CD4-positive, alpha-beta T cell treated with Interleukin-1 beta for 1 hour (primary cell): ENCODE results near the gene MYO15B.

Experiments used
- DNase-seq, 2 donors: peaks; one replicate each; pipeline ENCODE4 v3.0.0-alpha.2; 2020 to 2022

Gene MYO15B

DNA sequence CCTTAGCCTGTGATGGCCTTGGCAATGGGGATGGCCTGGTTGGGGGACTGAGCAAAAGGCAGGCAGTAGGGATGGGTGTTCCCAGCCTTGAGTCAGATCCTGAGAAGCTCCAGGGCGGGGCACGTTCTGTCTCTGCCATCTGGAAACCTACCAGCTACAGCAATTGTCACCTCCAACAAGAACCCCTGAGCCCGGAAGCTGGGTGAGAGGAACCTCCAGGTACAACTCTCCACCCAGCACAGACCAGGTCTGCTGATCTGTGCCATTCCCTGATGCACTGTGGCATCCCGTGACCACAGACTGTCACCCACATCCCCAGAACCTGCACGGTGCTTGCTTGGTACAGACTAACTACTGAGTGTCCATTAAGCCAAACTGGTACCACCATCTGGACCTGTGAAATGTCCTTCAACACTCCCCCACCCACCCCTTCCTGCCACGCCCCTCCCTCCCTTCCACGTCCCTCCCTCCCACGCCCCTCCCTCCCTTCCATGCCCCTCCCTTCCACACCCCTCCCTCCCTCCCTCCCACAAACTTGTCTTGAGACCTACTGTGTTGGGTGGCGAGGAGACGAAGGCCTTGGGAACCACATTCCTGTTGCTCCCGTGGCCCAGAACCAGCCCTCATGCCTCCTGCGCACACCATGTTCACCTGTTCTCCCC, 16.6 kb downstream of the MYO15B start:
- DNase-seq = no peak

DNA sequence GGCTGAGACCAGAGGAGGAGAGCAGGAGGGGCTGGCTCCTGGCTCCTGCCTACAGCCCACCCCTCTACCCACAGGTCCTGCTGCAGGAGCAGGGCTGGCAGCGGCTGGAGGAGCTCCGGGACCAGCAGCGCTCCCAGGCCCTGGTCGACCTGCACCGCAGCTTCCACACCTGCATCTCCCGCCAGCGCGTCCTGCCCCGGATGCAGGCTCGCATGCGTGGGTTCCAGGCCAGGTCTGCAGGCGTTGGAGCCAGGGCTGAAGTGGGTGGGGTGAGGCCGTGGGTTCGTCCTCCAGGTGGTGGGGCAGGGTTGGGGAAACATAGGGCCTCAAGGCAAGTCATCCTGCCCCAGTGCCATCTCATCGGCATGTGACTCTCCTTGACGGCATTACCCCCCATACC, 18.2 kb downstream of the MYO15B start:
- DNase-seq = no peak

DNA sequence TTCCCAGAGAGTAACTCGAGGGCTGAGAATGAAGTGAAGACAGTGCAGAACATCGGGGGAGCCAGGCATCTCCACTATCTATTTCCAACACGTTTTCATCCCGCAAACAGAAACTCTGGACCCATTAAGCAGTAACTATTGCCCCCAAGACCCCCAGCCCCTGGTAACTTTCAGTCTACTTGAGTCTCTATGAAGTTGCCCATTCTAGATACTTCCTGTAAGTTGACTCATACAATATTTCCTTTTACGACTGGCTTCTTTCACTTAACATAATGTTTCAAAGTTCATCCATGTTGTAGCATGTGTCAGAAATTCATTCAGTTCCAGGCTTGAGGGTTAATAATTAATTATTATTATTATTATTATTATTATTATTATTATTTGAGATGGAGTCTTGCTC, 19.5 kb downstream of the MYO15B start:
- DNase-seq = no peak

GRCh38 chr17:75610103-75610984, 22.7 kb downstream of the MYO15B start:
- no peak for DNase-seq

GRCh38 chr17:75611851-75612429, 24.3 kb downstream of the MYO15B start:
- DNase-seq = no peak

GRCh38 chr17:75612906-75613626, 25.5 kb downstream of the MYO15B start:
- no peak for DNase-seq

DNA sequence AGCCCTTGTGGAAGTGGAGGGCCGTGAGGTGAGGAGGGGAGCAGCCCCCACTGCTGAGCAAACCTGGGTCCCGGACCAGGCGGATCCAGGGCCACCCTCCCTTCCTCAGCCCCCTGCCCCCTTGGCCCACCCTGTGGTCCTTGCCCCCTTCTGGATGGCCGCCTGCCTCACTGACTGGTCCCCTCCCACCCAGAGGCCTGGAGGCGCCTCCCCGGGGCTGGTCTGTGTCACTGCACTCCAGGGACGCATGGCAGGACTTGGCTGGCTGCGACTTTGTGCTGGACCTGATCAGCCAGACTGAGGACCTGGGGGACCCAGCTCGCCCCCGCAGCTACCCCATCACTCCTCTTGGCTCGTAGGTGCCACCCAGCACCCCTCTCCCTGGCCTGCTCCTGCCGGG, 26.4 kb downstream of the MYO15B start:
- no peak for DNase-seq

GRCh38 chr17:75614556-75615270, 27.1 kb downstream of the MYO15B start:
- DNase-seq = no peak

GRCh38 chr17:75615301-75615700, 27.7 kb downstream of the MYO15B start:
- no peak for DNase-seq

DNA sequence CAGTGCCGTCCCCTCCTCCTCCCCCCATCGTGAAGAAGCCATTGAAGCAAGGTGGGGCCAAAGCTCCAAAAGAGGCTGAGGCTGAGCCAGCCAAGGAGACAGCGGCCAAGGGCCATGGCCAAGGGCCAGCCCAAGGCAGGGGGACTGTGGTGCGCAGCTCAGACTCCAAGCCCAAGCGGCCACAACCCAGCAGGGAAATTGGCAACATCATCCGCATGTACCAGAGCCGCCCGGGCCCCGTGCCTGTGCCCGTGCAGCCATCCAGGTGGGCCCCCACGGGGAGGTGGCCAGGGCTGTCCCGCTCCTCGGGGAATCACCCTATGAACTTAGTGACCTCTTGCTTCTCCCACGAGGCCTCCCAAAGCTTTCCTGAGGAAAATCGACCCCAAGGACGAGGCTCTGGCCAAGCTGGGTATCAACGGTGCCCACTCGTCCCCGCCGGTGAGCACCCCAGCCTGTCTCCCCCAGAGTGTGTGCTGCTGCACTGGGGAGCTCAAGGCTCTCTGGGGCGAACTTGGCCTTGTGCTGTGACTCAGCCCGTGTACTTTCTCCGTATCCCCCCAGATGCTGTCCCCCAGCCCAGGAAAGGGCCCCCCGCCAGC, 29.0 kb downstream of the MYO15B start:
- no peak for DNase-seq

- no peak for DNase-seq
Measured at GRCh38 chr17:75617218-75617617, 29.6 kb downstream of the MYO15B start.

DNA sequence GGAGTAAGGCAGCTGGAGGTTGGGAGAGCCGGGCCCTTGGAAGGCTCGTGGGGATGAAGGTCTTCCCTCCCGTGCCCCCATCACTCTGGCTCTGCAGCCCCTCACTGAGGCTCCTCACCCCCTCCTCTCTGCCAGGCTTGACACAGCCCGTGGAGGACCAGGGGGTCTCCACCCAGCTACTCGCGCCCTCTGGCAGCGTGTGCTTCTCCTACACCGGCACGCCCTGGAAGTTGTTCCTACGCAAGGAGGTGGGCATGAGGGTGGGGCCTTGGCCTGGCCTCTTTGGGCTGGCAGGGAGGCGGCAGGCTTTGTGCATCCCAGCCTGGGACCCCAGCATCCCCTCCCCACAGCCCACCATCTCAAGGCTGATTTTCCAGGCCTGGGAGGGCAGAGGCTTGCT, 30.1 kb downstream of the MYO15B start:
- DNase-seq = no peak

GRCh38 chr17:75619506-75620431, 32.2 kb downstream of the MYO15B start:
- DNase-seq = no peak

DNA sequence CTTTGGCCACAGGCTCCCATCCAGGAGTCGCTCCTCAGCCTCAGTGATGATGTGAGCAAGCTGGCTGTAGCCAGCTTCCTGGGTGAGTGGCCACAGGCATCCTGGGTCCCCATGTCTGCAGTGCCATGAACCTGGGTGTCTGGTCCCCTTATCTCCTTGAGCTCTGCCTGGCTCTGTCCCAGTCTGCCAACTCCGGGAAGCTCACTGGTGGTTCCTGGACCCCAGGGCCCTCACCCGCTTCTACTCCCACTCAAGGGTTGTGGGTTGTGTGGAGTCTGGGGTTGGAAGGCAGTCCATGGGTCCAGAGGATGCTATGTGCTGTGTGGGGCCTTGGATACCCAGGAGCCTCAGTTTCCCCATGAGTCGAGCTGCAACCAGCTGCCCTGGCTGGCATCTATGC, 33.9 kb downstream of the MYO15B start:
- DNase-seq = no peak

DNA sequence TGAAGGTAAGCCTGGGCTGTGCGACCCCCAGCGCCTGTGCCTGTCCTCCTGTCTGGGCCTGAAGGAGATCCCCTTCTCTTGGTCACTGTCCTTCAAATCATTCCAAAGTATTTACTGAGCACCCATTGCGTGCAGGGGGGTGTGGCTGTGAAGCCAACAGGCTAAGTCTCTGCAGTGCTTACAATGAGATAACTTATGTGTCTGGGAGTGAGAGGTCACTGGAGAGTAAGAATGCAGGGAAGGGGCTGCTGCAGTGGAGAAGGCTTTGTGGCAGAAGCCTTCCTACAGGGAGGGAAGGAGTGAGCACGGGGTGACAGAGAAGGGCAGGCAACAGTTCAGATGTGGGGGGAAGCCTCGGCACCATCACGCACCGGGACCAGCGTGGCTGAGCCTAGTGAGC, 34.5 kb downstream of the MYO15B start:
- no peak for DNase-seq

- DNase-seq = no peak
Measured at GRCh38 chr17:75622771-75623273, 35.2 kb downstream of the MYO15B start.

DNA sequence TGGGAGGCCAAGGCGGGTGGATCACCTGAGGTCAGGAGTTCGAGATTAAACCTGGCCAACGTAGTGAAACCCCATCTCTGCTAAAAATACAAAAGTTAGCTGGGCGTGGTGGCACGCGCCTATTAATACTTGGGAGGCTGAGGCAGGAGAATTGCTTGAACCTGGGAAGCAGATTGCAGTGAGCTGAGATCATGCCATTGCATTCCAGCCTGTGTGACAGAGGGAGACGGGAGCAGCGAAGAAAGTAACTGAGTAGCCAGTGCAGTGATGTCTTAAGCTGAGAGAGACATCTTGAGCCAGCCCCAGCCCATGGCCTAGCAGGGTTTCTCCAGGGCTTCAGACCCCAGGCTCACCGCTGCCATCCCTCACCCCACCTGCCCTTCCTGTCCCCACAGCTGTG, 35.8 kb downstream of the MYO15B start:
- DNase-seq = no peak

DNA sequence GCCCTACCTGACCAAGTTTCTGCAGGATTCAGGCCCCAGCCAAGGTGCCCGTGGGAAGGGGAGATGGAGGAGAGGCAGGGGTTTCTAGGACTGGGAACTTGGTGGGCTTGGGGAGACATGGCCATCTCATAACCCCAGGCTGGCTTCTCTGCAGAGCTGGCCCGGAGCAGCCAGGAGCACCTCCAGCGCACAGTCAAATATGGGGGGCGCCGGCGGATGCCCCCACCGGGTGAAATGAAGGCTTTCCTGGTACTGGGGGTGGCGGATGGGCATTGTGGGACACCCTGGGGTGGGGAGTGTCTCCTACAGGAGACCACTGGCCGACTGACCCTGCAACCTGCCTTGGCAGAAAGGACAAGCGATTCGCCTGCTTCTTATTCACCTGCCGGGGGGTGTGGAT, 36.4 kb downstream of the MYO15B start:
- DNase-seq = no peak

DNA sequence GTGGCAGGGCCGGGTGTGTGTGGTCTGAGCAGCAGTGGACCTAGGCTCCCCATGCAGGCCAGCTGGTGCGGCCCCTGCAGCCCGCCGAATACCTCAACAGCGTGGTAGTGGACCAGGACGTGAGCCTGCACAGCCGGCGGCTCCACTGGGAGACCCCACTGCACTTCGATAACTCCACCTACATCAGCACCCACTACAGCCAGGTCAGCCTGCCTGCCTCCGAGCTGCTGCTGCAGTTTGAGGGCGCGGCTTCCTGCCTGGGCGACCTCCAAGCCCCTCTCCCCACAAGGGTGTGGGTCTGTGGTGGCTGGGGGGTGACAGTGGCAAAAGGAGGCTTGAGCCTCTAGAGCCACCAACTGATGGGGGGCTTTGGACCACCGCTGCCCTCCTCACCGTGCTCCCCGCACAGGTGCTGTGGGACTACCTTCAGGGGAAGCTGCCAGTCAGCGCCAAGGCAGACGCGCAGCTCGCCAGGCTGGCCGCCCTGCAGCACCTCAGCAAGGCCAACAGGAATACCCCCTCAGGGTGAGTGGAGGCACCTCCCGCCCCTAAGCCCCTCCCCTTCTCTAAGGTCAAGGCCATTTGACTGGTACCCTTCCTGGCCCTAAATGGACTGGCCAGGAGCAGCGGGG, 37.2 kb downstream of the MYO15B start:
- no peak for DNase-seq

DNA sequence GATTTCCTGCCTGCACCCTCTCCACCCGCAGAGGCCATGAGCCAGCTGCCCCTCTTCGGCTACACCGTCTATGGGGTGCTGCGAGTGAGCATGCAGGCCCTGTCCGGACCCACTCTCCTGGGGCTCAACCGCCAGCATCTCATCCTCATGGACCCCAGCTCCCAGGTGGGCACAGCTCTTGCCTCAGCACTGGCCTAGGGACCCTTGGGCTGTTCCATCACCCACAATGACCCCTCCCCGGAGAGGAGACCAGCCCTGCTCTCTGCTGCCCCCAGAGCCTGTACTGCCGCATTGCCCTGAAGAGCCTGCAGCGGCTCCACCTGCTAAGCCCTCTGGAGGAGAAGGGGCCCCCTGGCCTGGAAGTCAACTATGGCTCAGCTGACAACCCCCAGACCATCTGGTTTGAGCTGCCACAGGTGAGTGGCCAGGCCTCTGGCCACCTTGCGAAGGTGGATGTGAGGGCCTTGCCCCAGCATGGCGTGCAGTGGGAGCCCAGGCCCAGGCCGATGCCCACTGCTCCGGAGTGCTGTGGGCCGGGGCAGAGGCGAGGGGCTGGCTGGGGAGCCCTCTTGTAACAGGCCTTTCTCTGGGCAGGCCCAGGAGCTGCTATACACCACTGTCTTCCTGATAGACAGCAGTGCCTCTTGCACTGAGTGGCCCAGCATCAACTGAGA, 38.4 kb downstream of the MYO15B start:
- peak in 1 of 2 donors; percentile 9 for DNase-seq
